Measurements from ENCODE around the gene RALGDS. TPM values are rescaled to one million over a fixed set of nuclear protein-coding genes. Genes with fewer than 3 reads are reported as not detected.

Gene RALGDS
- total and polyA plus RNA-seq, 3 donors from 2014 or later, result 23.0 to 42.4 (median 32.5) TPM

- H3K4me3 ChIP-seq, result no peak overlapping the region
- no peak for TF ChIP-seq POLR2A (IDR thresholded peaks at IDR 0.05)
- no peak for TF ChIP-seq CTCF (IDR thresholded peaks at IDR 0.05)
- no peak overlapping the region for H3K27ac ChIP-seq
- H3K27me3 ChIP-seq, result no peaks in the 10 kb centered on the region
- H3K36me3 ChIP-seq (ENCODE audit: low read depth, missing control alignments), result no peaks in the 10 kb centered on the region
- no peak for DNase-seq
- H3K9me3 ChIP-seq, result no peaks in the 10 kb centered on the region
- intact Hi-C loops (cut with DNase I; ENCODE audit: low total_unique reads), result no loop called here
- WGBS, 2 donors, result 76 to 84% methylated on average over 6 to 9 of the region's 9 CpGs
- H3K4me1 ChIP-seq, result no peaks in the 10 kb centered on the region
Observed at GRCh38 chr9:133155156-133155555, 34.1 kb upstream of the RALGDS start.

DNA sequence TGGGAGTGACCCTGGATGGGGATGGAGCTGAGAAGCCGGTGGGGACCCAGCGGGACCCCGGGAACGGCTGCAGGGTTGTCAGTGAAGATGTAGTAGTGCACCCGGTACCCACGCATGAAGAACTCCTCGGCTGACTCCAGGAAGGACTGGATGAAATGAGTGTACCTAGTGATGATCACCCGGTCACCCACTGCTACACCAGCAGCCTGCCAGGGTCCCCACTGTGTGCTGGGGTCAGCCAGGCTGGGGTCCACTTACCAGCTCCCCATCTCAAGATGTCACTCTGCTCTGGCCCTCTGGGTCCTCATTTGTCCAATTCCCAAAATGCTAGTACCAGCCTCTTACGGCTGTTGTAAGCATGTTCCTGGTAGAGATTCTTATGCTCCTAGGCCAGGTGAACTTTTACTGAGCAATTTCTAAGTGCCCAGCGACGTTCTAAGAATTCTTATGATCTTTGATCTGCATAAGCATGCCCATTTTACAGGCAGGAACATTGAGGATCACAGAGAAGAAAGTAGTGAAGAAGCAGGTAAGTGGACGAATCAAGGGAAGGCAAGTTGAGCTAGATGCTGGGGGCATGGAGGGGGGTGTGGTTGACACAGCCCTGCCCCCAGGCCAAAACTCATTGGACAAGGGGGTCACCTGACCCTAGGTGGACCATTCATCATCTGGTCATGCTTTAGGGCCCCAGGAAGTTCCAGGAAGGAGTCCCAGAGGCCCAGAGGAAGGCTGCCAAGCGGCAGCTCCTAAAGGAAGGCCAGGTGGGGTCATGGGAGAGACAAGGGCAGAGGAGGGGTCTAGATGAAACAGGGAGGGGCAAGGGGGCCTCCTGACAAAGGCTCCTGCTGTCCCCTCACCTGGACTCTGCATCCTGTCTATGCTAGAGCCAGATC is 33.3 kb upstream of the RALGDS start:
- intact Hi-C loops (cut with DNase I; ENCODE audit: low total_unique reads), result no loop called here
- Histone ChIP-seq H3K4me1 (peaks cover 4% of the 10 kb centered on the region), H3K27me3 (no peaks in the 10 kb centered on the region), H3K36me3 (ENCODE audit: low read depth, missing control alignments) (no peaks in the 10 kb centered on the region), H3K27ac (no peak overlapping the region), H3K9me3 (no peaks in the 10 kb centered on the region), H3K4me3 (no peak overlapping the region)
- DNase-seq, result no peak
- 89 to 92% methylated on average over 12 to 13 of the region's 13 CpGs for WGBS, 2 donors
- TF ChIP-seq POLR2A (IDR thresholded peaks at IDR 0.05) (no peak), CTCF (IDR thresholded peaks at IDR 0.05) (no peak)

- H3K27me3 ChIP-seq, result no peaks in the 10 kb centered on the region
- DNase-seq, result no peak
Observed at GRCh38 chr9:133153227-133154096, 32.4 kb upstream of the RALGDS start.

More at GRCh38 chr9:133153227-133154096, 32.4 kb upstream of the RALGDS start:
- intact Hi-C loops (cut with DNase I; ENCODE audit: low total_unique reads), result no loop called here
- Histone ChIP-seq H3K4me3 (no peak overlapping the region), H3K4me1 (peaks cover 4% of the 10 kb centered on the region), H3K9me3 (no peaks in the 10 kb centered on the region), H3K27ac (no peak overlapping the region), H3K36me3 (ENCODE audit: low read depth, missing control alignments) (no peaks in the 10 kb centered on the region)
- TF ChIP-seq POLR2A (IDR thresholded peaks at IDR 0.05) (no peak), CTCF (IDR thresholded peaks at IDR 0.05) (no peak)
- 70 to 82% methylated on average over 21 to 36 of the region's 36 CpGs for WGBS, 2 donors
